Keratinocyte (primary cell): Measurements from ENCODE around the gene HSF2. TPM values are rescaled to one million over a fixed set of nuclear protein-coding genes. Genes with fewer than 3 reads are reported as not detected.

Source experiments
- DNase-seq: peaks from one replicate; pipeline ENCODE4 v3.0.0-alpha.2; 2011; ENCODE audit warnings: low read depth, missing footprints, low spot score
- FAIRE-seq: peaks from 2 replicates; lab custom pipeline; 2011; peaks lifted over from hg19 to GRCh38; lab: Jason Lieb, UNC
- H2AFZ ChIP-seq: 2 replicates; pipeline ENCODE4 v1.6.0; 2012; ENCODE audit warnings: low read length, control low read depth, inconsistent platforms; ENCODE audit not compliant: control insufficient read depth
- H3K27ac ChIP-seq: 2 replicates; pipeline ENCODE4 v1.5.1; 2011; ENCODE audit warnings: low read length; ENCODE audit not compliant: control insufficient read depth, insufficient read depth
- H3K27me3 ChIP-seq: 3 replicates; pipeline ENCODE4 v1.6.0; 2011; ENCODE audit warnings: low read length; ENCODE audit not compliant: control insufficient read depth, insufficient read depth; ENCODE audit errors: extremely low read depth
- H3K36me3 ChIP-seq, 2 experiments: 2 replicates in 1 of 2; 3 replicates in 1 of 2; pipeline ENCODE4 v1.5.1; 2011; ENCODE audit warnings: low read length in 2 of 2, mild to moderate bottlenecking in 1 of 2; ENCODE audit not compliant: control insufficient read depth in 2 of 2, insufficient read depth in 2 of 2; ENCODE audit errors: extremely low read depth in 1 of 2
- H3K4me1 ChIP-seq: 3 replicates; pipeline ENCODE4 v1.5.1; 2011; ENCODE audit warnings: low read length; ENCODE audit not compliant: control insufficient read depth, insufficient read depth; ENCODE audit errors: extremely low read depth
- H3K4me2 ChIP-seq: 3 replicates; pipeline ENCODE4 v1.6.0; 2011; ENCODE audit warnings: low read depth, low read length; ENCODE audit not compliant: control insufficient read depth, insufficient read depth; ENCODE audit errors: extremely low read depth
- H3K4me3 ChIP-seq, 3 experiments: fragments of 200-600 bp in 1 of 3; sonication (generic) in 1 of 3; 2 replicates in 2 of 3; 3 replicates in 1 of 3; pipeline ENCODE4 v1.5.1; 2011 to 2016; ENCODE audit warnings: low read length in 3 of 3, mild to moderate bottlenecking in 3 of 3, control low read depth in 2 of 3, inconsistent platforms in 1 of 3, low read depth in 1 of 3, mixed read lengths in 1 of 3, mixed run types in 1 of 3, moderate library complexity in 1 of 3; ENCODE audit not compliant: control insufficient read depth in 2 of 3, insufficient read depth in 2 of 3; ENCODE audit errors: extremely low read depth in 1 of 3
- H3K79me2 ChIP-seq: 2 replicates; pipeline ENCODE4 v1.6.0; 2012; ENCODE audit warnings: low read length; ENCODE audit not compliant: control insufficient read depth, insufficient read depth
- H3K9ac ChIP-seq: 3 replicates; pipeline ENCODE4 v1.6.0; 2011; ENCODE audit warnings: low read length; ENCODE audit not compliant: control insufficient read depth, insufficient read depth; ENCODE audit errors: extremely low read depth
- H3K9me1 ChIP-seq: 3 replicates; pipeline ENCODE4 v1.6.0; 2011; ENCODE audit warnings: low read length; ENCODE audit not compliant: control insufficient read depth, insufficient read depth; ENCODE audit errors: extremely low read depth
- H3K9me3 ChIP-seq: 2 replicates; pipeline ENCODE4 v1.5.1; 2012; ENCODE audit warnings: low read depth, low read length; ENCODE audit not compliant: control insufficient read depth
- H4K20me1 ChIP-seq: 3 replicates; pipeline ENCODE4 v1.6.0; 2011; ENCODE audit warnings: low read length; ENCODE audit not compliant: control insufficient read depth, insufficient read depth; ENCODE audit errors: extremely low read depth
- EZH2 ChIP-seq: IDR thresholded peaks from one replicate; pipeline ENCODE4 v1.6.1; 2012; ENCODE audit warnings: inconsistent platforms, mild to moderate bottlenecking, low read length, moderate library complexity
- dilution Hi-C: fragments of 300-500 bp; cut with MboI; formaldehyde crosslinking; loops from one replicate; pipeline ENCODE4 v1.7.0; 2020; ENCODE audit warnings: low sequenced_read_pairs; ENCODE audit not compliant: extremely low pct_ligation_motif_present
- polyA plus RNA-seq, 5 experiments: library from polyadenylated mRNA; depleted of rRNA in 3 of 5; stranded (reverse) in 3 of 5; stranded (forward) in 1 of 5; unstranded in 1 of 5; fragments of >200 nt; gene quantifications; 1 replicate in 1 of 5; 2 replicates in 3 of 5; 3 replicates in 1 of 5; pipeline versions ENCODE4 v1.2.1 to v1.2.3, GENCODE V29; 2011 to 2012; ENCODE audit warnings: missing spikeins in 2 of 5, low read depth in 1 of 5, low replicate concordance in 1 of 5
- TF ChIP-seq, protein P1 (sequence below), 3 experiments: IDR thresholded peaks in 1 of 3; conservative IDR thresholded peaks in 1 of 3; optimal IDR thresholded peaks in 1 of 3; 2 replicates in 2 of 3; 3 replicates in 1 of 3; pipeline versions ENCODE3 to v1.5.1; 2011; ENCODE audit warnings: low read length in 3 of 3, mild to moderate bottlenecking in 3 of 3, moderate library complexity in 2 of 3, control low read depth in 1 of 3, inconsistent platforms in 1 of 3; ENCODE audit not compliant: insufficient read depth in 2 of 3; ENCODE audit errors: extremely low read depth in 1 of 3

The HSF2 gene
- polyA plus RNA-seq, 1 donor (not counting 4 experiments of a cell fraction or from before 2014, with no cell fraction given): 22.5 TPM

DNA sequence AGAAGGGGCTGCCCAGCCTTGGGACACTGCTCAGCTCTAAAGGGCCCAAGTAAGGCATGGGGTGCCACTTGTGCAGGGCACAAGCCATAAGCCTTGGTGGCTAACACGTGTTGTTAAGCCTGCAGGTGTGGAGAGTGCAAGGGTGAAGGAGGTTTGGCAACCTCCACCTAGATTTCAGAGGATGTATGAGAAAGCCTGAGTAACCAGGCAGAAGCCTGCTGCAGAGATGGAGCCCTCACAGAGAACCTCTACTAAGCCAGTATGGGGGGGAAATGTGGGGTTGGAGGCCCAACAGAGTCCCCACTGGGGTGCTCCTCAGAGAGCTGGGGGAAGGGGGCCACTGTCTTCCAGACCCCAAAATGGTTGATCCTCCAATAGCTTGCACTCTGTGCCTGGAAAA, 39.5 kb downstream of the HSF2 start:
- no peaks in the 10 kb centered on the region for H3K79me2 ChIP-seq
- H3K9me1 ChIP-seq: no peaks in the 10 kb centered on the region
- DNase-seq (no peak), FAIRE-seq (no peak)
- no peak overlapping the region for H3K4me3 ChIP-seq
- H3K36me3 ChIP-seq: peaks cover 0 to 5% of the 10 kb centered on the region in 2 experiments
- H3K9me3 ChIP-seq: no peaks in the 10 kb centered on the region
- H3K27ac ChIP-seq: no peak overlapping the region
- H3K4me1 ChIP-seq: no peaks in the 10 kb centered on the region
- no peak overlapping the region for H3K4me2 ChIP-seq
- no peak for TF ChIP-seq EZH2
- TF ChIP-seq, protein P1, sequence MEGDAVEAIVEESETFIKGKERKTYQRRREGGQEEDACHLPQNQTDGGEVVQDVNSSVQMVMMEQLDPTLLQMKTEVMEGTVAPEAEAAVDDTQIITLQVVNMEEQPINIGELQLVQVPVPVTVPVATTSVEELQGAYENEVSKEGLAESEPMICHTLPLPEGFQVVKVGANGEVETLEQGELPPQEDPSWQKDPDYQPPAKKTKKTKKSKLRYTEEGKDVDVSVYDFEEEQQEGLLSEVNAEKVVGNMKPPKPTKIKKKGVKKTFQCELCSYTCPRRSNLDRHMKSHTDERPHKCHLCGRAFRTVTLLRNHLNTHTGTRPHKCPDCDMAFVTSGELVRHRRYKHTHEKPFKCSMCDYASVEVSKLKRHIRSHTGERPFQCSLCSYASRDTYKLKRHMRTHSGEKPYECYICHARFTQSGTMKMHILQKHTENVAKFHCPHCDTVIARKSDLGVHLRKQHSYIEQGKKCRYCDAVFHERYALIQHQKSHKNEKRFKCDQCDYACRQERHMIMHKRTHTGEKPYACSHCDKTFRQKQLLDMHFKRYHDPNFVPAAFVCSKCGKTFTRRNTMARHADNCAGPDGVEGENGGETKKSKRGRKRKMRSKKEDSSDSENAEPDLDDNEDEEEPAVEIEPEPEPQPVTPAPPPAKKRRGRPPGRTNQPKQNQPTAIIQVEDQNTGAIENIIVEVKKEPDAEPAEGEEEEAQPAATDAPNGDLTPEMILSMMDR (optimal IDR thresholded peaks at IDR 0.05 in 1 of 3, IDR thresholded peaks at IDR 0.05 in 1 of 3, conservative IDR thresholded peaks at IDR 0.05 in 1 of 3; ENCODE audit: extremely low read depth in 1 of 3, insufficient read depth in 2 of 3, low read length in 3 of 3): no peak
- H4K20me1 ChIP-seq: no peaks in the 10 kb centered on the region
- dilution Hi-C loops: no loop called here
- no peaks in the 10 kb centered on the region for H3K27me3 ChIP-seq
- H3K9ac ChIP-seq: no peak overlapping the region
- no peak overlapping the region for H2AFZ ChIP-seq

DNA sequence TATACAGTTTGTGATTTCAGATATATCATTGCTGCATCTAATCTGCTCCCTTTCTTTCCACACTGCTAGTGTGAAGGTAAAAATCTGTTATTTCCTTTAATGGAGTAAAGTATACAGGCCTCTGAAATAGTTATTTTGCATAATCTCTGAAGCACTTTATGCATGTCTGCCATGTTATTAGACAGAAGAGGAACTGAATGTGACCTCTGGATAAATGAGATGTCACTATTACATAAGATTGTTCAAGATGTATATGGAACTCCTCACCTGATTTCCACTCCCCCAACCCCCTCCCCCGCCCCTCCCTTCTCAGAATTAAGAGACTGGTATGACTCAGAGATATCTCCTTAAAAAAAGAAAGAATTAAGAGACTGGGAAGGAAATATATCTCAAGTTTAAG, 45.8 kb downstream of the HSF2 start:
- dilution Hi-C loops: no loop called here
- H3K9ac ChIP-seq: no peak overlapping the region
- H2AFZ ChIP-seq: no peak overlapping the region
- H3K27ac ChIP-seq: no peak overlapping the region
- H3K4me1 ChIP-seq: no peaks in the 10 kb centered on the region
- H3K9me3 ChIP-seq: no peaks in the 10 kb centered on the region
- no peak for TF ChIP-seq EZH2
- TF ChIP-seq, protein P1 (optimal IDR thresholded peaks at IDR 0.05 in 1 of 3, IDR thresholded peaks at IDR 0.05 in 1 of 3, conservative IDR thresholded peaks at IDR 0.05 in 1 of 3; ENCODE audit: extremely low read depth in 1 of 3, insufficient read depth in 2 of 3, low read length in 3 of 3): no peak
- no peaks in the 10 kb centered on the region for H3K27me3 ChIP-seq
- no peaks in the 10 kb centered on the region for H3K79me2 ChIP-seq
- no peak overlapping the region for H3K4me2 ChIP-seq
- no peaks in the 10 kb centered on the region for H4K20me1 ChIP-seq
- no peak overlapping the region for H3K4me3 ChIP-seq
- FAIRE-seq: no peak
- H3K9me1 ChIP-seq: no peaks in the 10 kb centered on the region
- peaks cover 7 to 8% of the 10 kb centered on the region in 2 experiments for H3K36me3 ChIP-seq
- no peak for DNase-seq
